Smooth muscle cell of the pulmonary artery (primary cell): ENCODE results near the gene CCDC39. TPM values are rescaled to one million over a fixed set of nuclear protein-coding genes. Genes with fewer than 3 reads are reported as not detected.

Experiments used
- total RNA-seq: library from RNA; depleted of rRNA; stranded (reverse); fragments of >200 nt; gene quantifications from 2 replicates; pipeline ENCODE4 v1.2.3, GENCODE V29; 2014

CCDC39 gene
- total RNA-seq: not detected in 2 replicates

DNA sequence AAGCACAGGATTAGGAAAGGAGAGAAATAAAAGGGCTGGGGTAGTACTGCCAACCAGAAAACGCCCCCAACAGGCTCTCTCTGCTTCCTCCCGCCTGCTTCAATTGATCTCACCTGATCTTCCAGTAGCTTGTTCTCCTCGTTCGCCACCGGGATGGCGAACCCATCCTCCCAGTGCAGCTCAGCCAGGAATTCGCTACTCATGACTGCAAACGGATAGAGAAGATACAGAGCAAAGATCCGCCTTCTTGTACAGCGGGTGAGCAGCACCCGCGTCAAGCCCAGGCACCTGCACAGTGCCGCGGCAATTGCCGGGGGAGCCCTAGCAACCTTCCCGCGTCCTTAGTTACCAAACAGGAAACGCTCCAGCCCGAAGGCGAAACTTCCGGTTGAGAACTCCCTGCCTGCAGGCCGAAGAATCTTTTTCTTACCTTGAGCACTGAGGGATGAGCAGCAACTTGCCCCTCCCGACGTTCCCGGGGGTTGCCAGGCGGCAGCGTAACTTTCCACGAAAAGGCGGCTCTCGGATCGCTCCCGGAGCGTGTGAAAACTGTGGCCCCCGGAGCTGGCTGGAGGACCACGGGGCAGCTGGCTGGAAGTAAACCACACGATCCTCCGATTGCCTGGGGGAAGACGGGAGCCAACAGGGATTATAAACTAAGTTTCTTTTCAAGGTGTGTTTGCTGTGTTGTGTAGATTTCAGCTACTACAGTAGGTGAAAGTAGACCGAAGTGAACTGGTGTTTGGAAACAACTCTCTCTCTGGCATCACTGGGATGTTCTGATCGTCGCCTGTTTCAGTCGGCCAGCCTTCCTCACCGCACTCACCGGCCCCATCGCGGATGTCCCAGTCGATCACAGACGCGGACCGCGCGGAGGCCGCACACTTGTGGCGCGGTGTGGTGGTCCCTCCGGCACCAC is at the start of gene CCDC39:
Gene CCDC39, minus strand, starts transcription at position 312 of the 919 bp plus-strand sequence. Its CDS starts 109 bp downstream, at position 203.

DNA sequence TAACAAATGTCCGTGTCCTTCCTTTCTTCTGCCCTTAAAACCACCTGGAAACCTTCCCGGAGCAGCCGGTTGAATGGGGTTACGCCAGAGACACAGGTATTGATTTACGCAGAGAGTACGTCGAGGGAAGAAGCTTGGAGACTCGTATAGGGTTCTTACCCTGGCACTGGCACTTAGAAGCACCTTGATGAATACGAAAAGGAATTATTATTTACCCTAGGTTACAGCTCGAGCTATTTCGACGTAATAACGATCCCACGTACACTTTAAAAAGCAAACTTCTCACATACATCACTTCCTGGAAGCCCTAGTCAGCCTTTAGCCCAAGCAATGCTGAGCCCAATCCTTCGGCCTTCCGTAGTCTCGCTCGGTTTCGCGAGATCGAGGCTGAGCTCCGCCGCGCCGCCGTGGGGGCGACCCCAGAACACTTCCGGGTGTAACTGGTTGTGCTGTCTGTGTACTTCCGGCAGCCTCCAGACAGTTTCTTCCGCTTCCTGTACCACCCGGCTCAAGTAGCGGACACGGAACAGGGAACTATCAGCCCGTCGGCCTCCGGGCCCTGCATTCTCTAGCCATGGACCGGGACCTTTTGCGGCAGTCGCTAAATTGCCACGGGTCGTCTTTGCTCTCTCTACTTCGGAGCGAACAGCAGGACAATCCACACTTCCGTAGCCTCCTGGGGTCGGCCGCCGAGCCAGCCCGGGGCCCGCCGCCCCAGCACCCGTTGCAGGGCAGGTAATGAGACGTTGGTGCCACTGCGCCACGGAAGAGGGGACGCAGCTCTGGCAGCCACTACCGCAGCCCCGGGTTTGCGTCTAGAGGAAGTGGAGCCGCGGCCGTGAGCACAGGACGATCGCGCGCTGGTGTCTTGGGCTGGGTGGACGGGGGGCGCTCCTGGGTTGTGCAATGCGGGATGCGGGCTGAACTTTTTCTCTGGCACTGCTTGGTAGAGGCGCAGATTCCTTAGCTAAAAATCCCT is 77.3 kb downstream of the CCDC39 start, which contains the start of gene TTC14:
Gene TTC14, plus strand, starts transcription at position 476 of the 979 bp plus-strand sequence. Its CDS starts 99 bp downstream, at position 575.

Other genes with a start within 250 kb of the CCDC39 start
- gene TTC14, start 77.3 kb downstream of the CCDC39 start, total RNA-seq: 33.8 and 38.9 TPM in 2 replicates
- 172 and 193 TPM in 2 replicates for gene FXR1, start 233.2 kb upstream of the CCDC39 start, total RNA-seq